HK-2 (cell line): ENCODE measurements around the gene SLC36A2.

Experiments used
- DNase-seq: peaks from one replicate; pipeline ENCODE4 v3.0.0-alpha.2; 2018; ENCODE audit not compliant: unreplicated experiment

The SLC36A2 gene

GRCh38 chr5:151283120-151283825 is 64.1 kb downstream of the SLC36A2 start:
- no peak for DNase-seq

GRCh38 chr5:151281001-151281639 is 66.2 kb downstream of the SLC36A2 start:
- DNase-seq, result no peak

- no peak for DNase-seq
Measured at GRCh38 chr5:151280443-151280842, 66.9 kb downstream of the SLC36A2 start.

GRCh38 chr5:151278845-151279244 is 68.5 kb downstream of the SLC36A2 start:
- DNase-seq, result no peak

GRCh38 chr5:151275803-151276202 is 71.6 kb downstream of the SLC36A2 start:
- no peak for DNase-seq

- DNase-seq, result no peak
Measured at GRCh38 chr5:151274666-151275065, 72.7 kb downstream of the SLC36A2 start.

- DNase-seq, result no peak
Measured at GRCh38 chr5:151271336-151271735, 76.0 kb downstream of the SLC36A2 start.

- no peak for DNase-seq
Measured at GRCh38 chr5:151270599-151270998, 76.8 kb downstream of the SLC36A2 start.

GRCh38 chr5:151267491-151268260 is 79.7 kb downstream of the SLC36A2 start:
- no peak for DNase-seq
